SK-N-SH treated with all-trans-retinoic acid at 6 μM for 48 hours (cell line): ENCODE measurements around the gene KRTAP5-2.

Experiments
- ARNTL ChIP-seq: fragments of 450-650 bp; formaldehyde crosslinking; IDR thresholded peaks from 2 replicates; pipeline ENCODE4 v1.5.0; 2020; ENCODE audit warnings: low read depth, mild to moderate bottlenecking, moderate library complexity, borderline replicate concordance
- CREB5 ChIP-seq: fragments of 250-450 bp; sonication (Bioruptor Pico); IDR thresholded peaks from 2 replicates; pipeline ENCODE4 v1.5.1; 2020; ENCODE audit warnings: low read depth, mild to moderate bottlenecking, moderate library complexity
- PATZ1 ChIP-seq: fragments of 250-450 bp; sonication (Bioruptor Pico); IDR thresholded peaks from 2 replicates; pipeline ENCODE4 v1.8.0; 2020; ENCODE audit warnings: mild to moderate bottlenecking, moderate library complexity, borderline replicate concordance
- RARB ChIP-seq: fragments of 250-450 bp; sonication (Bioruptor Pico); IDR thresholded peaks from 2 replicates; pipeline ENCODE4 v1.8.0; 2021; ENCODE audit warnings: mild to moderate bottlenecking, moderate library complexity
- SNAI2 ChIP-seq: fragments of 250-450 bp; sonication (Bioruptor Pico); IDR thresholded peaks from 2 replicates; pipeline ENCODE4 v1.5.0; 2020; ENCODE audit warnings: mild to moderate bottlenecking, moderate library complexity
- ZC3H10 ChIP-seq: fragments of 250-450 bp; sonication (Bioruptor Pico); IDR thresholded peaks from 2 replicates; pipeline ENCODE4 v1.5.1; 2021; ENCODE audit warnings: mild to moderate bottlenecking, moderate library complexity
- ZFP3 ChIP-seq: fragments of 250-450 bp; sonication (Bioruptor Pico); IDR thresholded peaks from 2 replicates; pipeline ENCODE4 v1.5.0; 2020; ENCODE audit warnings: mild to moderate bottlenecking, moderate library complexity
- ZFP30 ChIP-seq: fragments of 450-650 bp; formaldehyde crosslinking; IDR thresholded peaks from 2 replicates; pipeline ENCODE4 v1.5.0; 2022; ENCODE audit warnings: mild to moderate bottlenecking, moderate library complexity
- ZNF8 ChIP-seq: fragments of 450-650 bp; formaldehyde crosslinking; IDR thresholded peaks from 2 replicates; pipeline ENCODE4 v1.5.0; 2020; ENCODE audit warnings: mild to moderate bottlenecking, moderate library complexity

GRCh38 chr11:1557051-1557884 is 40.8 kb downstream of the KRTAP5-2 start:
- TF ChIP-seq PATZ1 (CRISPR knock-in tag) (no peak), RARB (CRISPR knock-in tag) (no peak), SNAI2 (CRISPR knock-in tag) (no peak), ZC3H10 (no peak), ZNF8 (CRISPR knock-in tag) (no peak), ZFP30 (CRISPR knock-in tag) (no peak), ARNTL (CRISPR knock-in tag) (no peak), ZFP3 (no peak), CREB5 (no peak)
